ENCODE measurements around the gene TM4SF1.

The TM4SF1 gene

GRCh38 chr3:149393345-149394160 is 16.1 kb upstream of the TM4SF1 start:
- no peaks in the 10 kb centered on the region for H3K9me3 ChIP-seq (ENCODE audit: control insufficient read depth, insufficient read depth, low read depth, low read length)
- no peak overlapping the region for H3K4me3 ChIP-seq (ENCODE audit: low read depth, low read length)
- H3K27ac ChIP-seq (ENCODE audit: low read depth, low read length), result no peak overlapping the region
- no peaks in the 10 kb centered on the region for H3K4me1 ChIP-seq (ENCODE audit: control insufficient read depth, insufficient read depth, low read length)
- no peaks in the 10 kb centered on the region for H3K27me3 ChIP-seq (ENCODE audit: control insufficient read depth, insufficient read depth, low read length)
- H3K9ac ChIP-seq (ENCODE audit: low read length), result no peak overlapping the region
- H3K36me3 ChIP-seq (ENCODE audit: control insufficient read depth, insufficient read depth, low read length), result no peaks in the 10 kb centered on the region

- no peaks in the 10 kb centered on the region for H3K27me3 ChIP-seq (ENCODE audit: control insufficient read depth, insufficient read depth, low read length)
- no peak overlapping the region for H3K4me3 ChIP-seq (ENCODE audit: low read depth, low read length)
- H3K4me1 ChIP-seq (ENCODE audit: control insufficient read depth, insufficient read depth, low read length), result peaks cover 6% of the 10 kb centered on the region
- H3K9me3 ChIP-seq (ENCODE audit: control insufficient read depth, insufficient read depth, low read depth, low read length), result no peaks in the 10 kb centered on the region
- H3K27ac ChIP-seq (ENCODE audit: low read depth, low read length), result no peak overlapping the region
- no peaks in the 10 kb centered on the region for H3K36me3 ChIP-seq (ENCODE audit: control insufficient read depth, insufficient read depth, low read length)
- H3K9ac ChIP-seq (ENCODE audit: low read length), result no peak overlapping the region
These were observed 14.5 kb upstream of the TM4SF1 start for GRCh38 chr3:149391960-149392359.

GRCh38 chr3:149390772-149391212 is 13.3 kb upstream of the TM4SF1 start:
- no peak overlapping the region for H3K4me3 ChIP-seq (ENCODE audit: low read depth, low read length)
- no peak overlapping the region for H3K27ac ChIP-seq (ENCODE audit: low read depth, low read length)
- no peaks in the 10 kb centered on the region for H3K9me3 ChIP-seq (ENCODE audit: control insufficient read depth, insufficient read depth, low read depth, low read length)
- no peaks in the 10 kb centered on the region for H3K27me3 ChIP-seq (ENCODE audit: control insufficient read depth, insufficient read depth, low read length)
- H3K9ac ChIP-seq (ENCODE audit: low read length), result no peak overlapping the region
- H3K4me1 ChIP-seq (ENCODE audit: control insufficient read depth, insufficient read depth, low read length), result peaks cover 9% of the 10 kb centered on the region
- H3K36me3 ChIP-seq (ENCODE audit: control insufficient read depth, insufficient read depth, low read length), result no peaks in the 10 kb centered on the region

- no peaks in the 10 kb centered on the region for H3K9me3 ChIP-seq (ENCODE audit: control insufficient read depth, insufficient read depth, low read depth, low read length)
- no peaks in the 10 kb centered on the region for H3K36me3 ChIP-seq (ENCODE audit: control insufficient read depth, insufficient read depth, low read length)
- no peak overlapping the region for H3K9ac ChIP-seq (ENCODE audit: low read length)
- peaks cover 9% of the 10 kb centered on the region for H3K4me1 ChIP-seq (ENCODE audit: control insufficient read depth, insufficient read depth, low read length)
- no peak overlapping the region for H3K27ac ChIP-seq (ENCODE audit: low read depth, low read length)
- no peak overlapping the region for H3K4me3 ChIP-seq (ENCODE audit: low read depth, low read length)
- H3K27me3 ChIP-seq (ENCODE audit: control insufficient read depth, insufficient read depth, low read length), result no peaks in the 10 kb centered on the region
These were observed 12.8 kb upstream of the TM4SF1 start for GRCh38 chr3:149390294-149390693.

GRCh38 chr3:149388531-149389417 is 11.3 kb upstream of the TM4SF1 start:
- no peaks in the 10 kb centered on the region for H3K36me3 ChIP-seq (ENCODE audit: control insufficient read depth, insufficient read depth, low read length)
- H3K4me3 ChIP-seq (ENCODE audit: low read depth, low read length), result no peak overlapping the region
- H3K4me1 ChIP-seq (ENCODE audit: control insufficient read depth, insufficient read depth, low read length), result peaks cover 9% of the 10 kb centered on the region
- no peak overlapping the region for H3K27ac ChIP-seq (ENCODE audit: low read depth, low read length)
- no peaks in the 10 kb centered on the region for H3K9me3 ChIP-seq (ENCODE audit: control insufficient read depth, insufficient read depth, low read depth, low read length)
- H3K9ac ChIP-seq (ENCODE audit: low read length), result no peak overlapping the region
- H3K27me3 ChIP-seq (ENCODE audit: control insufficient read depth, insufficient read depth, low read length), result no peaks in the 10 kb centered on the region

GRCh38 chr3:149388001-149388440 is 10.6 kb upstream of the TM4SF1 start:
- H3K27ac ChIP-seq (ENCODE audit: low read depth, low read length), result no peak overlapping the region
- no peaks in the 10 kb centered on the region for H3K27me3 ChIP-seq (ENCODE audit: control insufficient read depth, insufficient read depth, low read length)
- H3K4me3 ChIP-seq (ENCODE audit: low read depth, low read length), result no peak overlapping the region
- H3K4me1 ChIP-seq (ENCODE audit: control insufficient read depth, insufficient read depth, low read length), result peaks cover 9% of the 10 kb centered on the region
- H3K36me3 ChIP-seq (ENCODE audit: control insufficient read depth, insufficient read depth, low read length), result no peaks in the 10 kb centered on the region
- no peak overlapping the region for H3K9ac ChIP-seq (ENCODE audit: low read length)
- no peaks in the 10 kb centered on the region for H3K9me3 ChIP-seq (ENCODE audit: control insufficient read depth, insufficient read depth, low read depth, low read length)

GRCh38 chr3:149386299-149386606 is 8.8 kb upstream of the TM4SF1 start:
- no peak overlapping the region for H3K27ac ChIP-seq (ENCODE audit: low read depth, low read length)
- H3K4me1 ChIP-seq (ENCODE audit: control insufficient read depth, insufficient read depth, low read length), result peaks cover 9% of the 10 kb centered on the region
- H3K9ac ChIP-seq (ENCODE audit: low read length), result no peak overlapping the region

GRCh38 chr3:149385617-149386298 is 8.3 kb upstream of the TM4SF1 start:
- Histone ChIP-seq H3K36me3 (ENCODE audit: control insufficient read depth, insufficient read depth, low read length) (no peaks in the 10 kb centered on the region), H3K9ac (ENCODE audit: low read length) (no peak overlapping the region)

More at GRCh38 chr3:149386299-149386606, 8.8 kb upstream of the TM4SF1 start:
- H3K27me3 ChIP-seq (ENCODE audit: control insufficient read depth, insufficient read depth, low read length), result no peaks in the 10 kb centered on the region
- no peaks in the 10 kb centered on the region for H3K9me3 ChIP-seq (ENCODE audit: control insufficient read depth, insufficient read depth, low read depth, low read length)
- no peak overlapping the region for H3K4me3 ChIP-seq (ENCODE audit: low read depth, low read length)
- H3K36me3 ChIP-seq (ENCODE audit: control insufficient read depth, insufficient read depth, low read length), result no peaks in the 10 kb centered on the region

GRCh38 chr3:149384911-149385321 is 7.5 kb upstream of the TM4SF1 start:
- no peak overlapping the region for H3K27ac ChIP-seq (ENCODE audit: low read depth, low read length)
- H3K36me3 ChIP-seq (ENCODE audit: control insufficient read depth, insufficient read depth, low read length), result no peaks in the 10 kb centered on the region
- H3K9me3 ChIP-seq (ENCODE audit: control insufficient read depth, insufficient read depth, low read depth, low read length), result no peaks in the 10 kb centered on the region
- H3K4me3 ChIP-seq (ENCODE audit: low read depth, low read length), result no peak overlapping the region
- peaks cover 9% of the 10 kb centered on the region for H3K4me1 ChIP-seq (ENCODE audit: control insufficient read depth, insufficient read depth, low read length)
- no peaks in the 10 kb centered on the region for H3K27me3 ChIP-seq (ENCODE audit: control insufficient read depth, insufficient read depth, low read length)
- no peak overlapping the region for H3K9ac ChIP-seq (ENCODE audit: low read length)

More at GRCh38 chr3:149385617-149386298, 8.3 kb upstream of the TM4SF1 start:
- no peak overlapping the region for H3K27ac ChIP-seq (ENCODE audit: low read depth, low read length)
- no peaks in the 10 kb centered on the region for H3K9me3 ChIP-seq (ENCODE audit: control insufficient read depth, insufficient read depth, low read depth, low read length)
- H3K4me3 ChIP-seq (ENCODE audit: low read depth, low read length), result no peak overlapping the region
- H3K27me3 ChIP-seq (ENCODE audit: control insufficient read depth, insufficient read depth, low read length), result no peaks in the 10 kb centered on the region
- H3K4me1 ChIP-seq (ENCODE audit: control insufficient read depth, insufficient read depth, low read length), result peaks cover 9% of the 10 kb centered on the region

GRCh38 chr3:149384167-149384566 is 6.7 kb upstream of the TM4SF1 start:
- Histone ChIP-seq H3K27ac (ENCODE audit: low read depth, low read length) (no peak overlapping the region), H3K9me3 (ENCODE audit: control insufficient read depth, insufficient read depth, low read depth, low read length) (0 out of 2 replicates have a peak, but pooled peaks cover 3% of the 10 kb centered on the region), H3K4me1 (ENCODE audit: control insufficient read depth, insufficient read depth, low read length) (peaks cover 9% of the 10 kb centered on the region), H3K4me3 (ENCODE audit: low read depth, low read length) (no peak overlapping the region), H3K9ac (ENCODE audit: low read length) (no peak overlapping the region), H3K27me3 (ENCODE audit: control insufficient read depth, insufficient read depth, low read length) (no peaks in the 10 kb centered on the region), H3K36me3 (ENCODE audit: control insufficient read depth, insufficient read depth, low read length) (no peaks in the 10 kb centered on the region)
